HG03064 (cell line): ENCODE data around the gene ACTA1.
"Not testable (repeated sequence)": the region's sequence is repeated elsewhere in the genome, so short reads cannot be mapped to it uniquely, and the experiment has no call there.

Source experiments
- ATAC-seq: cut with Tn5 transposase; IDR thresholded peaks from one replicate; pipeline ENCODE4 v1.9.1; 2021; ENCODE audit warnings: low read depth; ENCODE audit not compliant: unreplicated experiment

Gene ACTA1

GRCh38 chr1:229434005-229434640 lies at the start of gene ACTA1:
TSS of gene ACTA1 (minus strand) at chr1:229434094. CDS start at chr1:229433115, 979 bp downstream.
- ATAC-seq, result no peak

DNA sequence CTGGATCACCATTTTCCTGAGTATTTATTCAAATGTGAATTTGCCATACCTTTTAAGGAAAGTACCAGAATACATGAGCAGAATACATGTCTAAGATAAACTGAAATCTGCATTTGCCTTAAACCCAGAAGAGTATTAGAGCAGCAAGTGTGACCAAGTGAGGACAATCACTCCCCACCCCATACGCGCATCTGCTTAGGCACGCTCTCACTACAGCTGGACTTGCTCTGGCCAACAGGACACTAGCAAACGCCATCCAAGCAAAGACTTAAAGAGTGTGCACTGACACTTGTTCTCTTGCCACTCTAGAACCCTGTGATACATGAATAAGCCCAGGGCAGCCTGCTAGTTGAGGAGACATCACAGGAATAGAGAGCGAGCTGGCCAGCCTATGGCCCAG lies 48.6 kb upstream of the ACTA1 start:
- ATAC-seq, result no peak

DNA sequence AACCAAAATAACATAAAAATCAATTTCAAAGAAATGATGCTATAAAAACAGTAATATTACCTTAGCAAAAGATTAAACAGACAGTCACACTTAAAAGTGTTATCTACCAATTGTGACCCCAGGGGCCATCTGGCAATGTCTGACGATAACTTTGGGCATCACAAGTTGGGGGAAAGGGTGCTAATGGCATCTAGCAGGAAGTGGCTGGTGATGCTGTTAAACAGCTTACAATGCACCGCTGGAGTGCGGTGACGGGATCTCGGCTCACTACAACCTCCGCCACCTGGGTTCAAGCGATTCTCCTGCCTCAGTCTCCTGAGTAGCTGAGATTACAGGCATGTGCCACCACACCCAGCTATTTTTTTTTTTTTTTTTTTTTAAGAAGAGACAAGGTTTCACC lies 46.6 kb upstream of the ACTA1 start:
- ATAC-seq, result no peak

DNA sequence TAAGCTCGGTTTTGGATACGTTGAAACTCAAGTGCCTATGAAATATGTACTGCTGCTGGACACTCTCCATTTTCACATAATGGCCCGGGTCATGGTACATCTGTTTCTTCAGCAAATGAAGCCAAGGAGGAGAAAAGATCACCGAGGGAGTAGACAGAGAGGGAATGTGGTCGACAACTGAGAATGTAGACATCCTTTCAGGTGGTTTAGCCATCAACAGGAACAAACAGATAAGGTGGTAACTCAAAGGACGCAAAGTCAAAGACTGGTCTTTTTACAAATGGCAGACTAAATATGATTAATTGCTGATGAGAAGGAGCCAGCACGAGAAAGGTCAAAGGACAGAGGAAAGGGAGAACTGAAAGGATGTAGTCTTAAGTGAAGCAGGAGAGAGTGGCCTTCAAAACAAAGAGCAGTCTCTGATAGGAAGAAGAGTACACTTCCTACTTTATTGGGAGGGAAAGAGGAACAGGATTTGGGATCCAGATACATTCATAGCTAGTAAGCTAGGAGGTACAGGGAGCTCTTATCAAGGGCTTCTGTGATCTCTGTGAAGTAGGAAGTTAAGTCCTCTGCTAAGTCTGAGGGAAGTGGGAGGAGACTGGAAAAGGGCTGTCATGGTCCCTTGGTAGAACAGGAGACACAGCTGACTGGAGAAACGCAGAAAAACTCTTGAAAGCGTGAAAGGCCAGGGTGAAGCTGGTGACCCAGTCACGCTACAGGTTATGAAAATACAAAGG lies 45.9 kb upstream of the ACTA1 start:
- peak; percentile 78 for ATAC-seq

DNA sequence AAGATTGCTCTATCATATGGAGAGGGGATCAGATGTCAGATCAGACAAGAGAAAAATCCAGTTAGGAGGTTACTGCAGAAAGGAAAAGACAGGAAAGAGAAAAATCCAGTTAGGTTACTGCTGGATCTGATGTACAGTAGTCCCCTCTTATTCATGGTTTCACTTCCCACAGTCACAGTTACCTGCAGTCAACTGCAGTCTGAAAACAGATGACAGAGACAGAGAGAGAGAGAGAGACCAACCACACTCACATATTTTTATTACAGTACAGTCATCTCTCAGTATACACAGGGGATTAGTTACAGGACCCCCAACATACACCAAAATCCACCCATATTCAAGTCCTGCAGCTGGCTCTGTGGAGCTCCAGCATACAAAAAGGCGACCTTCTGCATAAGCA lies 45.0 kb upstream of the ACTA1 start:
- ATAC-seq, result peak; percentile 61

DNA sequence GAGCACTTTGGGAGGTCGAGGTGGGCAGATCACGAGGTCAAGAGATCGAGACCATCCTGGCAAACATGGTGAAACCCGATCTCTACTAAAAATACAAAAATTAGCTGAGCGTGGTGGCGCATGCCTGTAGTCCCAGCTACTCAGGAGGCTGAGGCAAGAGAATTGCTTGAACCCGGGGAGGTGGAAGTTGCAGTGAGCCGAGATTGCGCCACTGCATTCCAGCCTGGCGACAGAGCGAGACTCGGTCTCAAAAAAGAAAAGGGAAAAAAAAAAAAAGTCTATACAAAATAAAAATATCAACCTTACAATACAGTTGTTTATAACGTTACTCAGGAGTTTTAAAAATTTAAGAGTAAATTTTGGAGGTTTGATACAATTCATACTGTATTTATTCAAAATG lies 42.0 kb upstream of the ACTA1 start:
- ATAC-seq, result not testable (repeated sequence)

- no peak for ATAC-seq
These were observed 40.6 kb upstream of the ACTA1 start for GRCh38 chr1:229474509-229474908.

DNA sequence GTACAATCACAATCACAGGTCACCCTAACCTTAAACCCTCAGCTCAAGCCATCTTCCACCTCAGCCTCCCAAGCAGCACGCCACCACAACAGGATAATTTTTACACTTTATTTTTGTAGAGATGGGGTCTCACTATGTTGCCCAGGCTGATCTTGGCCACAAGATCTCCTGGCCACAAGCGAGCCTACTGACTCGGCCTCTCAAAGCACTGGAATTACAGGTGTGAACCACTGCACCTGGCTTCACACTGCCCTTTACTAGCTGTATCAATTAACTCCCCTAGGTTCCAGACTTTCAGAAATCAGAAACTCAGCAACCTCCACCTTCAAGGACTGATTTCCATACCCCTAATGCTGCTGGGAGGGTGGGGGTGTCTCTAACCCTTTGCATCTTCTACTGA lies 37.3 kb upstream of the ACTA1 start:
- no peak for ATAC-seq

- ATAC-seq, result no peak
These were observed 36.6 kb upstream of the ACTA1 start for GRCh38 chr1:229470406-229471043.

DNA sequence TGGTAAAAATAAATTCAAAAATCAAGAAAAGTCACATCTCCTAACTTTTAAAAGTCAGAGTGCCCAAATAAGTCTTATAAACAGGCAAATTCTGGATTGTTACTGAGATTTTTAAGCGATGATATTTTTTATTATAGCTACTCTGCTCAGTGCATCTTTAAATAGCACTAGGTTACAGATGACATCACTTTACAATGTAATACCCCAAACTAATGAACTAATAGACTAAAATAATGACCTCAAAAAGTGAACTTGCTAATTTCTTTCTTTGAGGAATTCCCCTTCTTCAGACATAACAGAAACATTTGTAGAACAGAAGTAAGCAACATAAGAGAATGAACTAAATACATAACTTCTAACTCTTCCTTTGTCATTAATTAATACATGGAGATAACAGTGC lies 33.0 kb upstream of the ACTA1 start:
- ATAC-seq, result no peak

- ATAC-seq, result no peak
These were observed 30.8 kb upstream of the ACTA1 start for GRCh38 chr1:229464672-229465071.

- no peak for ATAC-seq
These were observed 27.3 kb upstream of the ACTA1 start for GRCh38 chr1:229461032-229461668.

DNA sequence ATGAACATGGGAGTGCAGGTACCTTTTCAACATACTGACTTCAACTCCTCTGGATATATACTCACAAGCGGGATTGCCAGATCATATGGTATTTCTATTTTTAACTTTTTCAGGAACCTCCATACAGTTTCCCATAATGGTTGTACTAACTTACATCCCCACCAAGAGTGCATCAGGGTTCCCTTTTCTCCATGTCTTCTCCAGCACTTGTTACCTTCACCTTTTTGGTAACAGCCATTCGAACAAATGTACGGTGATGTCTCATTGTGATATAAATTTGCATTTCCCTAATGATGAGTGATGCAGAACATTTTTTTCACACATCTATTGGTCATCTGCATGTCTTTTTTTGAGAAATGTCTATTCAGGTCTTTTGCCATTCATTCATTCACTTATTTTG lies 25.9 kb upstream of the ACTA1 start:
- ATAC-seq, result no peak

DNA sequence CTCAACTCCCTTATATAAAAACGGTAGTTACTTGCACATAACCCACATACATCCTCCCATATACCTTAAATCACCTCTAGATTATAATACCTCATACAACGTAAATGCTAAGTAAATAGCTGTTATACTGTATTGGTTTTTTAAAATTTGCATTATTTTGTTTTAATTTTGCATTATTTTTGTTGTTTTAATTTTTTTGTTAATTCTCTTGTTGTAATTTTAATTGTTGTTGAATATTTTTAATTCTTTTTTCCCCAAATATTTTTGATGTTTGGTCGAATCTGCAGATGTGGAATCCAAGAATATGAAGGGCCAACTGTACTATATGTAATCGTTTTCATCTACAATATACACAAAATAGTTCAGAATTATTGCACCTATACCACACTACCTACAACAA lies 23.5 kb upstream of the ACTA1 start:
- no peak for ATAC-seq

- ATAC-seq, result no peak
These were observed 22.1 kb upstream of the ACTA1 start for GRCh38 chr1:229456016-229456415.

DNA sequence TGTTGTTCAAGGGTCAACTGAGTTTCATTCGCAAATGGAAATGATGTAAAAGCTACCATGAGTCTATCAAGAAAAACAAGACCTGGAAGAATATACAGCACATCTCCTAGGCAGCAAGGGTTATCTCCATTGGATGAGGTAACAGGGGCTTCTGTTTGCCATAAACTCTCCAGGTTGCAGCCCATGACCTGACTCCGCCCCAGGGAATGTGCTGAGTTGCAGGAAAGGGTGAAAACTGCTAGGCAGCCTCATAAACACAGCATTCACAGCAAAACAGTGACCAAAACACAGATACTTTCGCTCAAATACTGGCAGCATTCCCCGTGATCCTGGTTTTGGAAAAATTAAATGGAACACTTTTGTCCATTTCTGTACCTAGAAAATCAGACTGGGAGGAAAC lies 20.2 kb upstream of the ACTA1 start:
- no peak for ATAC-seq

GRCh38 chr1:229452956-229453801 lies 19.3 kb upstream of the ACTA1 start:
- no peak for ATAC-seq

DNA sequence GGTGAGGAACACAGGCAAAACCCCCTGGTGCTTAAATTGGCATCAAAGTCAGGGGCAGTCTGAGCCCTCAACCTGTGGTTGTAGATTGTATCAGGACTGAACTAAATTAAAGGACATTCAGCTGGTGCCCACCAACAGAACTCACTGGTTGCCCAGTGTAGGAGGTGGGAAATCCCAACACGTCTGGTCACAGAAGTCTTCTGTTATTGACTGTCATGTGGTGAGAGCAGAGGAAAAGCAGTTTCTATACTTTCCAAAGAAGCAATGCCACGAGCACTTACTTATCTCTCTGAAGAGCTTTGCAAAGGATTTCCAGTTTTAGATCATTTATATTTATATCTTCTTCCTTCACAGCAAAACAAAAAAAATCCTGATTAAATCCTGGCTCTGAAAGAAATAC lies 15.0 kb upstream of the ACTA1 start:
- ATAC-seq, result no peak

GRCh38 chr1:229448354-229448753 lies 14.5 kb upstream of the ACTA1 start:
- ATAC-seq, result no peak

DNA sequence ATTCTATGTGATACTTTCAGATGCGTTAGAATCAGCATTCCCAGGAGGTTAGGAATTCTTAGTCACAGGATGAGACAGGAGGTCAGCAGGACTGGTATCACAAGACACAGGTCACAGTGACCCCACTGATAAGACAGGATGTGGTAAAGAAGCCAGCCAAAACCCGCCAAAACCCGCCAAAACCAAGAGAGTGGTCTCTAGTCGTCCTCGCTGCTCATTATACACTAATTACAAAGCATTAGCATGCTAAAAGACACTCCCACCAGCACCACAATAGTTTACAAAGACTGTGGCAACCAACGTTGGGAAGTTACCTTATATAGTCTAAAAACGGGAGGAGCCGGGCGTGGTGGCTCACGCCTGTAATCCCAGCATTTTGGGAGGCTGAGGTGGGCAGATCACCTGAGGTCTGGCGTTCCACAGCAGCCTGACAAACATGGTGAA lies 13.9 kb upstream of the ACTA1 start:
- no peak for ATAC-seq
